ENCODE results near the gene UBR4.

UBR4 gene

GRCh38 chr1:19169642-19170041, 40.4 kb downstream of the UBR4 start:
- WGBS, 2 donors (ENCODE audit: extremely low coverage in 2 of 2, insufficient read length in 2 of 2, insufficient replicate concordance in 1 of 2) = no CpG with 5 or more reads among the region's 2 CpGs

GRCh38 chr1:19167140-19167539, 42.9 kb downstream of the UBR4 start:
- 100% methylated on average over 1 of the region's 6 CpGs; no CpG with 5 or more reads in 1 of the 2 donors for WGBS, 2 donors (ENCODE audit: extremely low coverage in 2 of 2, insufficient read length in 2 of 2, insufficient replicate concordance in 1 of 2)
- Histone ChIP-seq H2AK5ac (ENCODE audit: low read depth, low read length) (no peak overlapping the region), H3K23ac (ENCODE audit: low read depth, low read length, poor library complexity) (no peak overlapping the region), H3K14ac (ENCODE audit: low read length) (no peak overlapping the region), H3K36me3 (replicated peaks in 1 of 2; ENCODE audit: control insufficient read depth in 2 of 2, insufficient read depth in 2 of 2, low read length in 2 of 2) (peaks cover 53 to 100% of the 10 kb centered on the region in 2 donors), H3K9ac (ENCODE audit: low read depth, low read length, poor library complexity) (no peak overlapping the region), H3K27me3 (ENCODE audit: control insufficient read depth in 3 of 3, insufficient read depth in 3 of 3, low read depth in 1 of 3, low read length in 3 of 3) (no peaks in the 10 kb centered on the region), H3K4ac (ENCODE audit: low read length) (no peak overlapping the region), H3K4me2 (ENCODE audit: insufficient read depth, low read length, poor library complexity, severe bottlenecking) (no peak overlapping the region), H3K4me3 (ENCODE audit: low read length in 2 of 2) (no peak overlapping the region), H2BK15ac (ENCODE audit: low read length) (no peak overlapping the region), H2AFZ (ENCODE audit: low read length) (no peak overlapping the region), H4K8ac (ENCODE audit: low read depth, low read length) (no peak overlapping the region), H2BK120ac (ENCODE audit: low read depth, low read length) (no peak overlapping the region), H3K79me1 (ENCODE audit: low read depth, low read length) (peaks cover 2% of the 10 kb centered on the region), H3K18ac (ENCODE audit: low read length) (no peak overlapping the region), H4K91ac (ENCODE audit: low read depth, low read length, poor library complexity) (no peak overlapping the region), H2BK5ac (ENCODE audit: low read length) (no peak overlapping the region), H2BK12ac (ENCODE audit: low read length) (no peak overlapping the region), H3K9me3 (replicated peaks in 1 of 2; ENCODE audit: control insufficient read depth in 2 of 2, insufficient read depth in 1 of 2, low read depth in 1 of 2, low read length in 2 of 2) (no peaks in the 10 kb centered on the region), H3K4me1 (ENCODE audit: control insufficient read depth in 2 of 2, insufficient read depth in 1 of 2, low read depth in 1 of 2, low read length in 2 of 2) (no peaks in the 10 kb centered on the region), H3K27ac (replicated peaks; ENCODE audit: low read length) (no peak overlapping the region)
- DNase-seq (ENCODE audit: low spot score) = no peak

More at GRCh38 chr1:19169642-19170041, 40.4 kb downstream of the UBR4 start:
- no peak overlapping the region for H3K4me2 ChIP-seq (ENCODE audit: insufficient read depth, low read length, poor library complexity, severe bottlenecking)
- no peak overlapping the region for H2BK15ac ChIP-seq (ENCODE audit: low read length)
- no peak overlapping the region for H2BK5ac ChIP-seq (ENCODE audit: low read length)
- H2AFZ ChIP-seq (ENCODE audit: low read length) = no peak overlapping the region
- no peak overlapping the region for H4K91ac ChIP-seq (ENCODE audit: low read depth, low read length, poor library complexity)
- H2BK120ac ChIP-seq (ENCODE audit: low read depth, low read length) = no peak overlapping the region
- no peak overlapping the region for H3K4ac ChIP-seq (ENCODE audit: low read length)
- no peak overlapping the region for H3K4me3 ChIP-seq (ENCODE audit: low read length in 2 of 2)
- H3K14ac ChIP-seq (ENCODE audit: low read length) = no peak overlapping the region
- no peaks in the 10 kb centered on the region for H3K4me1 ChIP-seq (ENCODE audit: control insufficient read depth in 2 of 2, insufficient read depth in 1 of 2, low read depth in 1 of 2, low read length in 2 of 2)
- H3K36me3 ChIP-seq (replicated peaks in 1 of 2; ENCODE audit: control insufficient read depth in 2 of 2, insufficient read depth in 2 of 2, low read length in 2 of 2) = peaks cover 50 to 100% of the 10 kb centered on the region in 2 donors
- no peak overlapping the region for H4K8ac ChIP-seq (ENCODE audit: low read depth, low read length)
- H3K9me3 ChIP-seq (replicated peaks in 1 of 2; ENCODE audit: control insufficient read depth in 2 of 2, insufficient read depth in 1 of 2, low read depth in 1 of 2, low read length in 2 of 2) = no peaks in the 10 kb centered on the region
- H3K18ac ChIP-seq (ENCODE audit: low read length) = no peak overlapping the region
- H2AK5ac ChIP-seq (ENCODE audit: low read depth, low read length) = no peak overlapping the region
- DNase-seq (ENCODE audit: low spot score) = no peak
- H2BK12ac ChIP-seq (ENCODE audit: low read length) = no peak overlapping the region
- H3K27me3 ChIP-seq (ENCODE audit: control insufficient read depth in 3 of 3, insufficient read depth in 3 of 3, low read depth in 1 of 3, low read length in 3 of 3) = no peaks in the 10 kb centered on the region
- no peaks in the 10 kb centered on the region for H3K79me1 ChIP-seq (ENCODE audit: low read depth, low read length)
- no peak overlapping the region for H3K27ac ChIP-seq (replicated peaks; ENCODE audit: low read length)
- no peak overlapping the region for H3K23ac ChIP-seq (ENCODE audit: low read depth, low read length, poor library complexity)
- no peak overlapping the region for H3K9ac ChIP-seq (ENCODE audit: low read depth, low read length, poor library complexity)

- Histone ChIP-seq H2BK15ac (ENCODE audit: low read length) (no peak overlapping the region), H4K8ac (ENCODE audit: low read depth, low read length) (no peak overlapping the region), H3K14ac (ENCODE audit: low read length) (no peak overlapping the region), H3K23ac (ENCODE audit: low read depth, low read length, poor library complexity) (no peak overlapping the region), H2BK120ac (ENCODE audit: low read depth, low read length) (no peak overlapping the region), H2BK5ac (ENCODE audit: low read length) (no peak overlapping the region), H3K18ac (ENCODE audit: low read length) (no peak overlapping the region), H2AK5ac (ENCODE audit: low read depth, low read length) (no peak overlapping the region), H3K4me3 (ENCODE audit: low read length in 2 of 2) (no peak overlapping the region), H3K9me3 (replicated peaks in 1 of 2; ENCODE audit: control insufficient read depth in 2 of 2, insufficient read depth in 1 of 2, low read depth in 1 of 2, low read length in 2 of 2) (no peaks in the 10 kb centered on the region), H4K91ac (ENCODE audit: low read depth, low read length, poor library complexity) (no peak overlapping the region), H3K27me3 (ENCODE audit: control insufficient read depth in 3 of 3, insufficient read depth in 3 of 3, low read depth in 1 of 3, low read length in 3 of 3) (no peaks in the 10 kb centered on the region), H3K36me3 (replicated peaks in 1 of 2; ENCODE audit: control insufficient read depth in 2 of 2, insufficient read depth in 2 of 2, low read length in 2 of 2) (peaks cover 56 to 100% of the 10 kb centered on the region in 2 donors), H3K27ac (replicated peaks; ENCODE audit: low read length) (no peak overlapping the region), H2BK12ac (ENCODE audit: low read length) (no peak overlapping the region), H2AFZ (ENCODE audit: low read length) (no peak overlapping the region), H3K4me2 (ENCODE audit: insufficient read depth, low read length, poor library complexity, severe bottlenecking) (no peak overlapping the region), H3K79me1 (ENCODE audit: low read depth, low read length) (peaks cover 2% of the 10 kb centered on the region), H3K4me1 (ENCODE audit: control insufficient read depth in 2 of 2, insufficient read depth in 1 of 2, low read depth in 1 of 2, low read length in 2 of 2) (no peaks in the 10 kb centered on the region), H3K4ac (ENCODE audit: low read length) (no peak overlapping the region), H3K9ac (ENCODE audit: low read depth, low read length, poor library complexity) (no peak overlapping the region)
- WGBS, 2 donors (ENCODE audit: extremely low coverage in 2 of 2, insufficient read length in 2 of 2, insufficient replicate concordance in 1 of 2) = no CpG with 5 or more reads among the region's 3 CpGs
- DNase-seq (ENCODE audit: low spot score) = no peak
Measured at GRCh38 chr1:19166066-19166465, 44.0 kb downstream of the UBR4 start.

- no peak for DNase-seq (ENCODE audit: low spot score)
- Histone ChIP-seq H3K4me1 (ENCODE audit: control insufficient read depth in 2 of 2, insufficient read depth in 1 of 2, low read depth in 1 of 2, low read length in 2 of 2) (no peaks in the 10 kb centered on the region), H3K9me3 (replicated peaks in 1 of 2; ENCODE audit: control insufficient read depth in 2 of 2, insufficient read depth in 1 of 2, low read depth in 1 of 2, low read length in 2 of 2) (no peaks in the 10 kb centered on the region), H3K18ac (ENCODE audit: low read length) (no peak overlapping the region), H3K27me3 (ENCODE audit: control insufficient read depth in 3 of 3, insufficient read depth in 3 of 3, low read depth in 1 of 3, low read length in 3 of 3) (no peaks in the 10 kb centered on the region), H3K9ac (ENCODE audit: low read depth, low read length, poor library complexity) (no peak overlapping the region), H2BK5ac (ENCODE audit: low read length) (no peak overlapping the region), H3K4ac (ENCODE audit: low read length) (no peak overlapping the region), H4K8ac (ENCODE audit: low read depth, low read length) (no peak overlapping the region), H3K36me3 (replicated peaks in 1 of 2; ENCODE audit: control insufficient read depth in 2 of 2, insufficient read depth in 2 of 2, low read length in 2 of 2) (peaks cover 59 to 100% of the 10 kb centered on the region in 2 donors), H3K79me1 (ENCODE audit: low read depth, low read length) (peaks cover 2% of the 10 kb centered on the region), H3K4me3 (ENCODE audit: low read length in 2 of 2) (no peak overlapping the region), H3K4me2 (ENCODE audit: insufficient read depth, low read length, poor library complexity, severe bottlenecking) (no peak overlapping the region), H2BK120ac (ENCODE audit: low read depth, low read length) (no peak overlapping the region), H2AK5ac (ENCODE audit: low read depth, low read length) (no peak overlapping the region), H2AFZ (ENCODE audit: low read length) (no peak overlapping the region), H4K91ac (ENCODE audit: low read depth, low read length, poor library complexity) (no peak overlapping the region), H3K14ac (ENCODE audit: low read length) (no peak overlapping the region), H2BK15ac (ENCODE audit: low read length) (no peak overlapping the region), H3K27ac (replicated peaks; ENCODE audit: low read length) (no peak overlapping the region), H2BK12ac (ENCODE audit: low read length) (no peak overlapping the region), H3K23ac (ENCODE audit: low read depth, low read length, poor library complexity) (no peak overlapping the region)
- WGBS, 2 donors (ENCODE audit: extremely low coverage in 2 of 2, insufficient read length in 2 of 2, insufficient replicate concordance in 1 of 2) = no CpG with 5 or more reads among the region's 3 CpGs
Measured at GRCh38 chr1:19165501-19165900, 44.6 kb downstream of the UBR4 start.

Data from neuronal stem cell (in vitro differentiated cells).